Neuronal stem cell (in vitro differentiated cells): ENCODE results near the gene ALKBH8. TPM values are rescaled to one million over a fixed set of nuclear protein-coding genes. Genes with fewer than 3 reads are reported as not detected.

Experiments
- DNase-seq: peaks from one replicate; pipeline ENCODE4 v3.0.0-alpha.2; 2013; ENCODE audit warnings: low spot score
- H2AFZ ChIP-seq: one replicate; pipeline ENCODE4 v1.6.1; 2013; ENCODE audit warnings: mild to moderate bottlenecking, low read length, inconsistent platforms
- H2AK5ac ChIP-seq: 2 replicates; pipeline ENCODE4 v1.6.1; 2013; ENCODE audit warnings: low read depth, mild to moderate bottlenecking, inconsistent platforms, low read length, moderate library complexity, mixed read lengths
- H2BK120ac ChIP-seq: 2 replicates; pipeline ENCODE4 v1.6.1; 2013; ENCODE audit warnings: low read depth, mild to moderate bottlenecking, inconsistent platforms, low read length, moderate library complexity, mixed read lengths
- H2BK12ac ChIP-seq: one replicate; pipeline ENCODE4 v1.6.1; 2013; ENCODE audit warnings: low read length, inconsistent platforms
- H2BK15ac ChIP-seq: 2 replicates; pipeline ENCODE4 v1.6.1; 2013; ENCODE audit warnings: mild to moderate bottlenecking, low read length, inconsistent platforms, mixed read lengths
- H2BK5ac ChIP-seq: one replicate; pipeline ENCODE4 v1.6.1; 2013; ENCODE audit warnings: inconsistent platforms, mild to moderate bottlenecking, low read length, moderate library complexity
- H3K14ac ChIP-seq: one replicate; pipeline ENCODE4 v1.6.1; 2013; ENCODE audit warnings: low read length, inconsistent platforms
- H3K18ac ChIP-seq: 2 replicates; pipeline ENCODE4 v1.6.1; 2013; ENCODE audit warnings: low read length, inconsistent platforms
- H3K23ac ChIP-seq: 2 replicates; pipeline ENCODE4 v1.6.1; 2013; ENCODE audit warnings: low read depth, mild to moderate bottlenecking, mixed read lengths, low read length, inconsistent platforms; ENCODE audit not compliant: poor library complexity
- H3K27ac ChIP-seq: replicated peaks from 3 replicates; pipeline ENCODE4 v1.5.1; 2013; ENCODE audit warnings: low read length, inconsistent platforms
- H3K27me3 ChIP-seq, 3 experiments: 2 replicates each; pipeline ENCODE4 v1.6.1; 2013; ENCODE audit warnings: low read length in 3 of 3, mild to moderate bottlenecking in 2 of 3, inconsistent platforms in 1 of 3, low read depth in 1 of 3, mixed read lengths in 1 of 3, moderate library complexity in 1 of 3; ENCODE audit not compliant: control insufficient read depth in 3 of 3, insufficient read depth in 3 of 3
- H3K36me3 ChIP-seq, 2 donors: replicated peaks in 1 of 2; 2 replicates each; pipeline ENCODE4 v1.6.1; 2013; ENCODE audit warnings: low read length in 2 of 2; ENCODE audit not compliant: control insufficient read depth in 2 of 2, insufficient read depth in 2 of 2
- H3K4ac ChIP-seq: 2 replicates; pipeline ENCODE4 v1.6.1; 2013; ENCODE audit warnings: inconsistent platforms, mild to moderate bottlenecking, low read length, moderate library complexity
- H3K4me1 ChIP-seq, 2 donors: 1 replicate in 1 of 2; 2 replicates in 1 of 2; pipeline ENCODE4 v1.6.1; 2013; ENCODE audit warnings: low read length in 2 of 2, low read depth in 1 of 2; ENCODE audit not compliant: control insufficient read depth in 2 of 2, insufficient read depth in 1 of 2
- H3K4me2 ChIP-seq: one replicate; pipeline ENCODE4 v1.6.1; 2013; ENCODE audit warnings: mild to moderate bottlenecking, low read length, inconsistent platforms; ENCODE audit not compliant: insufficient read depth, poor library complexity, severe bottlenecking
- H3K4me3 ChIP-seq, 2 donors: 2 replicates each; pipeline ENCODE4 v1.5.1; 2013; ENCODE audit warnings: low read length in 2 of 2, mild to moderate bottlenecking in 2 of 2, inconsistent platforms in 1 of 2, moderate library complexity in 1 of 2
- H3K79me1 ChIP-seq: one replicate; pipeline ENCODE4 v1.6.1; 2013; ENCODE audit warnings: low read depth, mild to moderate bottlenecking, inconsistent platforms, low read length, moderate library complexity
- H3K9ac ChIP-seq: one replicate; pipeline ENCODE4 v1.6.1; 2013; ENCODE audit warnings: mild to moderate bottlenecking, low read depth, low read length, inconsistent platforms; ENCODE audit not compliant: poor library complexity
- H3K9me3 ChIP-seq, 2 donors: replicated peaks in 1 of 2; 2 replicates each; pipeline versions ENCODE3 to v1.6.1; 2013; ENCODE audit warnings: low read length in 2 of 2, mild to moderate bottlenecking in 2 of 2, inconsistent platforms in 1 of 2, low read depth in 1 of 2, mixed read lengths in 1 of 2, moderate library complexity in 1 of 2; ENCODE audit not compliant: control insufficient read depth in 2 of 2, insufficient read depth in 1 of 2
- H4K8ac ChIP-seq: one replicate; pipeline ENCODE4 v1.6.1; 2013; ENCODE audit warnings: low read depth, mild to moderate bottlenecking, inconsistent platforms, low read length, moderate library complexity
- H4K91ac ChIP-seq: one replicate; pipeline ENCODE4 v1.6.1; 2013; ENCODE audit warnings: low read length, low read depth, mild to moderate bottlenecking, inconsistent platforms; ENCODE audit not compliant: poor library complexity
- WGBS, 2 donors: extraction: QIAGEN DNeasy Blood & Tissue Kit; methylation state at CpG; one replicate each; pipeline ENCODE4 v1.1.7; 2013; ENCODE audit warnings: missing lambda C conversion rate in 2 of 2, mixed read lengths in 1 of 2; ENCODE audit not compliant: insufficient read length in 2 of 2, insufficient replicate concordance in 1 of 2; ENCODE audit errors: extremely low coverage in 2 of 2; 5-methylcytosine and 5-hydroxymethylcytosine counted together
- polyA plus RNA-seq, 2 experiments: library from polyadenylated mRNA; stranded (reverse); fragments of 200-250 nt; gene quantifications; one replicate each; pipeline ENCODE4 v1.2.3, GENCODE V29; 2013

Gene ALKBH8, protein sequence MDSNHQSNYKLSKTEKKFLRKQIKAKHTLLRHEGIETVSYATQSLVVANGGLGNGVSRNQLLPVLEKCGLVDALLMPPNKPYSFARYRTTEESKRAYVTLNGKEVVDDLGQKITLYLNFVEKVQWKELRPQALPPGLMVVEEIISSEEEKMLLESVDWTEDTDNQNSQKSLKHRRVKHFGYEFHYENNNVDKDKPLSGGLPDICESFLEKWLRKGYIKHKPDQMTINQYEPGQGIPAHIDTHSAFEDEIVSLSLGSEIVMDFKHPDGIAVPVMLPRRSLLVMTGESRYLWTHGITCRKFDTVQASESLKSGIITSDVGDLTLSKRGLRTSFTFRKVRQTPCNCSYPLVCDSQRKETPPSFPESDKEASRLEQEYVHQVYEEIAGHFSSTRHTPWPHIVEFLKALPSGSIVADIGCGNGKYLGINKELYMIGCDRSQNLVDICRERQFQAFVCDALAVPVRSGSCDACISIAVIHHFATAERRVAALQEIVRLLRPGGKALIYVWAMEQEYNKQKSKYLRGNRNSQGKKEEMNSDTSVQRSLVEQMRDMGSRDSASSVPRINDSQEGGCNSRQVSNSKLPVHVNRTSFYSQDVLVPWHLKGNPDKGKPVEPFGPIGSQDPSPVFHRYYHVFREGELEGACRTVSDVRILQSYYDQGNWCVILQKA
- 3.5 TPM for polyA plus RNA-seq (2013, experiment 1 of 2)
- polyA plus RNA-seq (2013, experiment 2 of 2), result 3.8 TPM

DNA sequence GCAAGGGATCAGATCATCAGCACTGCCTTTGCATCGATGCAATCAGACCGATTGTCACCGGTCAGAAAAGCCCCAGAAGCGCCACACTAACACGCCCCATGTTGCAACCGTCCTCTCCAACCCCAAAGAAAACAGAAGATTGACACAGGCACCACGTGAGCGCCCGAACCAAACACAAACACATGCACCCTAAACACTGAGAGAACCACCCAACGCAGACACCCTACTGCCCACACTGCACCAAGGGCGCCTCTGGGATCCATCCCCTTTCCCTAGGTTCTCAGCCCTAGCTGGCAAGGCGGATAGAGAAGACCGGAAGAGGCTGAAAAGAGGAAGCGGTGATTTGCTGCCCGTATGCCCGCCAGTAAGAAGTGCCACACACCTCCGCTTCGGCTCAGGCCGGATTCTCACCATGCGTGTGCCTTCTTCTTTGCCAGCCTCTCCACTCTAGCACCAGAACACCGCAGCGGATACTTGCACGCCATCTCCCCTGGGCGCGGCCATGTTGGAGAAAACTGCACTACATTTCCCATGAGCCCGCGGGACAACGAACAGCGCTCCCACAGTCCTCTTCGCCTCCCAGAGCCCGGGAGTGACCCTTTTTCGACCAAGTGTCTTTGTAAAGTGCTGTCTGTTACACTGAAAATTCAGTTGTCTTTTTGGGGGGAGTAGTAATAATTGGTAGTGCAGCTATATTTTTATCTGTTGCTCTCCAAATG, at the start of gene ALKBH8:
Gene ALKBH8, minus strand, starts transcription at position 517 of the 719 bp plus-strand sequence. CDS start 4,842 bp downstream, outside the sequence.
- peak within 1 kb of the TSS; percentile 16 for H3K27ac ChIP-seq
- peak within 1 kb of the TSS; percentile 43 for H2BK5ac ChIP-seq
- H2BK15ac ChIP-seq, result no peak within 1 kb of the TSS
- H3K9ac ChIP-seq, result peak within 1 kb of the TSS; percentile 88
- H2AFZ ChIP-seq, result peak within 1 kb of the TSS; percentile 89
- DNase-seq, result no peak
- no peaks in the 10 kb centered on the region for H3K36me3 ChIP-seq
- H3K4me3 ChIP-seq, result peak within 1 kb of the TSS; percentile 82 to 88
- H2BK120ac ChIP-seq, result no peak within 1 kb of the TSS
- H4K91ac ChIP-seq, result no peak within 1 kb of the TSS
- H3K9me3 ChIP-seq, result no peaks in the 10 kb centered on the region
- H2BK12ac ChIP-seq, result peak within 1 kb of the TSS; percentile 30
- no peaks in the 10 kb centered on the region for H3K79me1 ChIP-seq
- H2AK5ac ChIP-seq, result no peak within 1 kb of the TSS
- H3K4me1 ChIP-seq, result peaks cover 2 to 11% of the 10 kb centered on the region in 2 donors
- H3K18ac ChIP-seq, result peak within 1 kb of the TSS; percentile 92
- WGBS, 2 donors, result no CpG with 5 or more reads among the region's 32 CpGs
- H4K8ac ChIP-seq, result no peak within 1 kb of the TSS
- no peak within 1 kb of the TSS for H3K4ac ChIP-seq
- H3K14ac ChIP-seq, result no peak within 1 kb of the TSS
- peak within 1 kb of the TSS; percentile 2 for H3K23ac ChIP-seq
- H3K4me2 ChIP-seq, result peak within 1 kb of the TSS; percentile 59
- no peaks in the 10 kb centered on the region for H3K27me3 ChIP-seq

DNA sequence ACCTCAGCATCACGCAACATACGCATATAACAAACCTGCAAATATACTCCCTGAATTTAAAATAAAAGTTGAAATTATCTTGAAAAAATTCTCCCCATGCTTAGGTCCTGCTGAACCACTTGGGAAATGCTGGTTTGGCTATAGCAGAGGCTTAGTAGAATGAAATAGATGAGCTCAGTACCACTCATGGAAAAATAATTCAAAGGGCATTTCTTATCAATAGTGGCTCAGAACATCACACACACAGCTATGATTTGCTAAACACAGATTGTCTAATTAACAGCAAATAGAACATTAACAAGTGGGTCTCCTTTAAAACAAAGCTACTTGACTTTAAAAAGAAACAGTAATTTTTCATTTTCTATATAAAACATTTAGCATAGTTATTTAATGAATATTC, 46.9 kb upstream of the ALKBH8 start:
- Histone ChIP-seq H3K4me3 (no peak overlapping the region), H3K79me1 (no peaks in the 10 kb centered on the region), H2BK5ac (no peak overlapping the region), H3K27me3 (peaks cover 0 to 3% (median 0%) of the 10 kb centered on the region in 3 experiments), H3K9me3 (no peaks in the 10 kb centered on the region), H3K9ac (no peak overlapping the region), H2AFZ (no peak overlapping the region), H3K23ac (no peak overlapping the region), H2BK12ac (no peak overlapping the region), H3K4ac (no peak overlapping the region), H4K91ac (no peak overlapping the region), H2BK15ac (no peak overlapping the region), H3K27ac (no peak overlapping the region), H4K8ac (no peak overlapping the region), H2AK5ac (no peak overlapping the region), H3K14ac (no peak overlapping the region), H3K4me2 (no peak overlapping the region), H3K4me1 (peaks cover 3 to 13% of the 10 kb centered on the region in 2 donors), H3K36me3 (no peaks in the 10 kb centered on the region), H3K18ac (no peak overlapping the region), H2BK120ac (no peak overlapping the region)
- WGBS, 2 donors, result no CpG with 5 or more reads among the region's 2 CpGs
- no peak for DNase-seq

DNA sequence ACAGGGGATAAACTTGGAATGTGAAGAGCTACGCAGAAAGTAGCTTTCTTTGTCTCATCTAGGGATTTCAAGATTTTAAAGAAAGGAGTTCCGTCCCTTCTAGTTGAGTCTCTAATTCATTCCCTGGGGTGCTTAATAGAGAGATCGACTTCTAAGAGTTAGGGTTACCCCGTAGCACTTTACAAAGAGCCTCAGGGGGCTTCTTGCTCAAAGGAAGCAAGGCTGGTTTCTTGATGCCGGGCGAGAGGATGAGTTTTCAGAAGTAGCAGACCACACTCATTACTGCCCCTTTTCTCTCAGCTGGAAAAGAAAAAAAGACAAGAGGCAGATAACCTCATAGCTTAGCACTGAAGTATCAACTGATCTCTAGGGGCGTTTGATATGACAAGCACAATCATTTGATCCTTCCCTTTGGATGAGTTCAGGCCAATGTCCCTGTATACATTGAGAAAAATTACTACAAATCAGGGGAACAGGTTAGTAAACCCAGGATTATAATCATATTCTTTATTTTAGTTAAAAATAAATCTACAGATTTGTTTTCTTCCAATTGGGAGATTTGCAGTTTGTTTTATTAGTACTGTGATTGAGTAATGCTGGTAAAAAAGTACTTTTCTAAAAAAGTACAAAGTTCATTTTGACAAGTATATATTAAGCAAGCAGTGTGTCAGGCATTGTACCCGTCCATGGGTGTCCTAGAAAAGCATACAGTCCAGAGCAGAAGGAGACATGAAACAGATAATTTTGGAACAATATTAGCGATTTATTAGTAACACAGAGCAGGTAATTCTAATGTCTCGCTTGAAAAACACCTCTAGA, 44.1 kb upstream of the ALKBH8 start:
- no peak overlapping the region for H3K4me2 ChIP-seq
- no peak overlapping the region for H3K18ac ChIP-seq
- no peak overlapping the region for H2BK12ac ChIP-seq
- WGBS, 2 donors, result no CpG with 5 or more reads among the region's 10 CpGs
- H3K9ac ChIP-seq, result no peak overlapping the region
- no peak overlapping the region for H3K4me3 ChIP-seq
- no peak overlapping the region for H3K23ac ChIP-seq
- H3K4me1 ChIP-seq, result peaks cover 3 to 13% of the 10 kb centered on the region in 2 donors
- H3K27ac ChIP-seq, result no peak overlapping the region
- no peaks in the 10 kb centered on the region for H3K9me3 ChIP-seq
- H3K4ac ChIP-seq, result no peak overlapping the region
- no peak overlapping the region for H2AK5ac ChIP-seq
- no peaks in the 10 kb centered on the region for H3K79me1 ChIP-seq
- H2BK5ac ChIP-seq, result no peak overlapping the region
- H3K27me3 ChIP-seq, result peaks cover 0 to 5% (median 0%) of the 10 kb centered on the region in 3 experiments
- H2BK120ac ChIP-seq, result no peak overlapping the region
- peak; percentile 31 for DNase-seq
- peak overlapping the region; percentile 81 for H2AFZ ChIP-seq
- no peak overlapping the region for H4K8ac ChIP-seq
- H4K91ac ChIP-seq, result no peak overlapping the region
- no peaks in the 10 kb centered on the region for H3K36me3 ChIP-seq
- H2BK15ac ChIP-seq, result no peak overlapping the region
- H3K14ac ChIP-seq, result no peak overlapping the region
